CD4-positive, alpha-beta T cell treated with Interleukin-6 for 4 hours (primary cell): ENCODE results near the gene FAM53B.

Source experiments
- DNase-seq: peaks from one replicate; pipeline ENCODE4 v3.0.0-alpha.2; 2020; ENCODE audit warnings: mixed read lengths

Gene FAM53B

GRCh38 chr10:124605856-124606812 lies 138.0 kb downstream of the FAM53B start:
- DNase-seq, result no peak

GRCh38 chr10:124605481-124605855 lies 138.7 kb downstream of the FAM53B start:
- no peak for DNase-seq

DNA sequence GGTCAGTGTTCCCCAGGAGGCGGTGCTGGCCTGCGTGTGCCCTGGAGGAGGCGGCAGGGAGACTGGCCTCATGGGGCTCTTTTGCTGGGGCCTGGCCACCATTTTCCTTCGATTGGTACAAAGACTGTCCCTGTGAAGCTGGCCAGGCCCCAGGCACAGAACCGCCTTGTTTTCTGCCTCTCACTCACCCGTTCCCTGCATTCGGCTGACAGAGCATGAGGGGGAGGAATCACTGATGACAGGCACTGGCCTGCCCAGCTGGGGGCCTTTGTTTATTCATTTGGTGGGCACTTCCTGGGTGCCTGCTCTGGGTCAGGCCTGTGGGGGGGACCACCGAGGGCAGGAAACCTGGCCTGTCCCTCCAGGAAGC lies 139.2 kb downstream of the FAM53B start:
- no peak for DNase-seq

- DNase-seq, result no peak
Observed at GRCh38 chr10:124604214-124605000, 139.8 kb downstream of the FAM53B start.

GRCh38 chr10:124603376-124604213 lies 140.6 kb downstream of the FAM53B start:
- DNase-seq, result no peak

DNA sequence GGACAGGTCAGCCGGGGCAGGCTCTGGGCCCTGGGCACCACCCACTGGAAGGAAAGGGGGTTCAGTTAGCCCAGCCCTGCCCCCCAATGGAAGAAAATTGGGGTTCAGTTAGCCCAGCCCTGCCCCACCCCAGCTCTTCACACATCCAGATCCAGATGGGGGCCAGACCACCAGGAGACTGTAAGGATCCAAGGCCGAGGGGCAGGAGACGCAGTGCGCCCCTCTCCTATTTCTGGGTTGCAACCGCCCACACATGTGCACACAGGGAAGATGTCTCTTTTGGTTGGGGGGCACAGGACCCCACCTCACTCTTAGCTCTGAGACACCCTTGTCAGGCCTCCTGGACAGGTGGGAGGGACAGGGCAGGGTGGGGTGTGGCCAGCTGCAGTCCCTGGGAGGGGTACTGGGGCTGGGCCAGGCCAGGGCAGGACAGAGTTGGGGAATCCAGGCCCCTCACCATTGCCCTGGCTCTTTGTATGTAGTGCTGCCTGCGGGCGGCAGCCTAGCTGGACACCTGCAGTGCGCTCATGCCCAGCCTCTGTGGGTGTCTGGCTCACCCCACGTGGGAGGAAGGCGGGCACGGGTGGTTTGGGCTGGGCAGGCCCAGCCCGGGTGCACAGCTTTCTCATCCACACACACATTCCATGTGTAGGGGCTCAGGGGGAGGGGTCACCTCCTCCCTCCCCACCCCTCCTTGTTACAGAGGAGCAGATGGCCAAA lies 141.4 kb downstream of the FAM53B start:
- DNase-seq, result no peak

DNA sequence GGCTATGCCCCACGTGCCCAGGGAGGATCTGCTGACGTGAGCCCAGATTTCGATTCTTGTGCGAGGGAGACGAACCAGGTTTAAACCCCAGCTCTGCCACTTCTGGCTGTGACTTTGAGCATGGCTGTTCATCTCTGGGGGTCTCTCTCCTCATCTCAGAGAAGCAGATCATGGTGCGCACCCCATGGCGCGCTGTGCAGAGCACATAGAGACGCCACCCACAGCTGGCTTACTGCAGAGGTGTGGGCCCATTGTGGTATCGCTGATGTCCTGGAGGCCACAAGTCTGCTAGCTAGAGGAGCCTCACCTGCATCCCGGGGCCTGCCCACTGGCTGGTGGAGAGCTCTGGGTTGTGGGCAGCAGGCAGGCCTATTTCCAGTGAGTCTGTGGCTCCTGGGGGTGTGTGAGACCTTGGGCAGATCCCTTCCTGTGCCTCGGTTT lies 142.0 kb downstream of the FAM53B start:
- DNase-seq, result no peak

GRCh38 chr10:124601431-124602120 lies 142.6 kb downstream of the FAM53B start:
- no peak for DNase-seq

DNA sequence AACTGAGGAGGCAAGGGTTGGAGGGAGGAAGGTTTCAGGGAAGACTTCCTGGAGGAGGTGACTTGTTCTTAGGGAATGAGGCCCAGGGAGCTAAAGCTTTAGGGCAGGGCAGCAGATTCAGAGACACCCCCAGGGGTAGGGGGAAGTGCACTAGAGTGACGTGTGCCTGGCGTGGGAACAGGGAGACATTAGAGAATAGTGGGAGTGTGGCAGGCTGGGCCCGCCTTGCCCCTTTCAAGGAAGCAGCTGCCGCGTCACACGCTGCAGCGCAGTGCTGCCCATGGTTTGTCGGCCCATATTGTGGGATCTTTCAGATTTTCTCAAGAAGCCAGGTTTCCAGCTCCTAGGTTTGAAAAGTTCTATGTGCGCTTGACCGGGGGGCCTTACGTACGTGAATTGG lies 143.2 kb downstream of the FAM53B start:
- DNase-seq, result no peak

DNA sequence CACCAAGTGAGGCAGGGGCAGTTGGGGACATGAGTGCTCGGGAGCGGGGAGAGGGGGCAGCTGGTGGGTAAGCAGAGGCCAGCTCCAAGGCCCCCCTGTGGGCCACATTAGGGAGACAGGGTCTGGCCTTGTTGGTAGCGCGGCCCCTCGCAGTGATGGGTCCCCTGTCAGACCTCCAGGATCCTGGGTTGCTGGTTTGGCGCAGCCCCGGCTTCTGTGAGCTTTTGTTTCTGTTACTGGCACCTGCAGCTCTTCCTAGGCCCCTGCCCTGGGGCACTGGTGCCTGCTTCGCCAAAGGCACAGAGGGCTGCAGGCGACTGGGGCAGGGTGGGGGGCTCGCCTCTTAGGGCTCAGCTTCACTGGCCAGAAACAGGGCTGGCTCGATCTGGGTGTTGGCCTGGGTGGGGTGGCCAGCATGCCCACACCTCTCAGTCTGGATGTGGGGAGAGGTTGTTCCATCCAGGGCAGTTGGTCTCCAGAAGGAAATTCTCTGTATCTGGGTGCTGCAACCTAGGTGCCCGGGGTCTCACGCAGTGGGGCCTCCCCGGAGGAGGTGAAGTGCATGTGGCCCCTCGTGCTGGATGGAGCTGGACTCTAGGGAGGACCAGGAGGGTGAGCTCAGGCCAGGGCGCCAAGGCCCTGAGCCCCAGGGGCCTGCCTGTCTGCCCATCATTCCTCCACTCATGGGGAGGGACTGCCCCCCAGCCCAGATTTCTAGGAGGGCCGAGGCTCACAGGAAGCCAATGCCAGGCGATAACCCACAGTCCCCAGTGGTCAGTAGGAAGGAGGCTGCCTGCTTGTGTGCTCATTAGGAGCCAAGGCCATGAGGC lies 143.9 kb downstream of the FAM53B start:
- no peak for DNase-seq

GRCh38 chr10:124599588-124600050 lies 144.6 kb downstream of the FAM53B start:
- no peak for DNase-seq

GRCh38 chr10:124598773-124599587 lies 145.2 kb downstream of the FAM53B start:
- DNase-seq, result no peak

- DNase-seq, result no peak
Observed at GRCh38 chr10:124598196-124598595, 146.0 kb downstream of the FAM53B start.

DNA sequence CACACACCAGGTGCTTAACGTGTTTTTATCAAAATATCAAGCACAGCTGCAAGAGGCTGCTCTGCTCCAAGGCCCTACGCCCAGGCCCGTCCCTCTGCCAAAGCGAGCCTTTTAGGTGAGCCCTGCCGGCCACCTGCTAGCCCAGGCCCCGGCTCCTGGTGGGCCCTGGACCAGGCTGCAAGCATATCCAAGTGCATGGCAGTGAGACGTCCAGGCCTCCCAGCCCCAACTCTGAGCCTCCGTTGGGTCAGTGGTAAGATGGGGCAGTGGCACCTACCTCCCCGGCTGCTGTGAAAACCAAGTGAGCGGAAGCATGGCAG lies 146.4 kb downstream of the FAM53B start:
- no peak for DNase-seq

- DNase-seq, result no peak
Observed at GRCh38 chr10:124596962-124597845, 147.0 kb downstream of the FAM53B start.

GRCh38 chr10:124596116-124596785 lies 147.9 kb downstream of the FAM53B start:
- no peak for DNase-seq

GRCh38 chr10:124595143-124595883 lies 148.9 kb downstream of the FAM53B start:
- DNase-seq, result no peak
